NK-92 treated with Interleukin-12 subunit alpha and Interleukin-12 subunit beta, amount 100 ng/mL, for 24 hours (cell line): ENCODE data around the gene C3orf62.

Experiments
- DNase-seq: peaks from one replicate; lab custom pipeline; 2025; lab: John Stamatoyannopoulos, UW

Gene C3orf62

DNA sequence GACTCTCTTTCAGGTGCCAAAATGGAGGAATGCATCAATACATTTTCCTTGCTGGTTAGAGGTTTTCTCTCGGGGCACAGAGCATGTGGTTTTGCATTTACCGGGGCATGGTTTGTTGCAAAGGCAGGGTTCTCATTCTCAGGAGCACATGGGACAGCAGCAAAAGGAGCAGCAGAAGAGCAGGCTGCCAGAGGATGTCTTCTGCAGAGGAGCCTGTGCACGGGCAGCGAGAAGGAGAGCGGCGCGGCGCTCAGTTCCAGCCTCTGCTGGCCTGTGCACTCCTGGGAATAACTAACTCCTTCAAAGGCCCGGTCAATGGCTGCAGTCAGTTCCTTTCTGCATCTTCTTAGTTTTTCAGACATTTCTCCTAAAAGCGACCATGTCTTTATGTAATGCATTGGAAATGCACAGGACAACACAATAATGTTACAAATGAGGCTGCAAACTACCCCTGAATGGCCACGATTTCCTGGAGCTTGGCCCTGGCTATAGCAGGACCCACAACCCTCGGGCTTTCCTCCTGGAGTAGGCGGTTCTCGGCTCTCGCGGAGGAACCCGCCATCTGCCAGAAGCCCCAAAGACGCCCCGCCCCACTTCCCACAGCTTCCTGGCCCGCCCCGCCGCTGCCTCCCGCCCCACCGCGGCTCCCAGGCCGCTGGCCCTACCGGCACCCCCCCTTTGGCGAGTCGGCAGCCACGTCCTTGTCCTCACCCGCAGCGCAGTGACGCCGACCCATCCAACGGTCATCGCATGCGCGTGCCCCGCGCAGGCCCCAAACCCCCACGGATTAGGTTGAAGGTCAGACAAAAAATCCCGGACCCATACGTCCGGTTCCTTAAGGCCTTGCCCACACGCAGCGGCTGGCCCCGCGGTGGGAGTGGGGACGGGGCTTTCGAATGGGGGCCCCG lies at the start of gene C3orf62:
TSS of gene C3orf62 (minus strand) at position 758 of the 908 bp plus-strand sequence. CDS start at position 398, 360 bp downstream.
- DNase-seq = no peak

DNA sequence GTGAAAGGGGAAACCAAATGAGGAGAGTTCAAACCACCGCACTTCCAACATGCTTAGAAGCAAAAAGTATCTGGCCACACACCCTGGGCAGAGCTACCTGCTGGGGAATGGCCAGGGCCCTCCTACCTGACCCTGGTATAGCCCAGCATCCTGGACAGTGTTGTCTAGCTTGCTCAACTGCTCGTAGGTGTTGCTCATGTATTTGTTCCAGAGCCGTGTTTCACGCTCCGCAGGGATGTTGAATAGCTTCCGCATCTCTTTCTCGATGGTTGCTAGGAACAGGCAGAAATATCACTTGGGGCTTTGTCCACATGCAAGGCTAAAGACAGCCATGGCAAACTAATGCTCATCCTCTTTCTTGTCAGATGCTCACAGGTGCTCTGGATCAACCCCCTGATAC lies 47.7 kb upstream of the C3orf62 start:
- DNase-seq = no peak

DNA sequence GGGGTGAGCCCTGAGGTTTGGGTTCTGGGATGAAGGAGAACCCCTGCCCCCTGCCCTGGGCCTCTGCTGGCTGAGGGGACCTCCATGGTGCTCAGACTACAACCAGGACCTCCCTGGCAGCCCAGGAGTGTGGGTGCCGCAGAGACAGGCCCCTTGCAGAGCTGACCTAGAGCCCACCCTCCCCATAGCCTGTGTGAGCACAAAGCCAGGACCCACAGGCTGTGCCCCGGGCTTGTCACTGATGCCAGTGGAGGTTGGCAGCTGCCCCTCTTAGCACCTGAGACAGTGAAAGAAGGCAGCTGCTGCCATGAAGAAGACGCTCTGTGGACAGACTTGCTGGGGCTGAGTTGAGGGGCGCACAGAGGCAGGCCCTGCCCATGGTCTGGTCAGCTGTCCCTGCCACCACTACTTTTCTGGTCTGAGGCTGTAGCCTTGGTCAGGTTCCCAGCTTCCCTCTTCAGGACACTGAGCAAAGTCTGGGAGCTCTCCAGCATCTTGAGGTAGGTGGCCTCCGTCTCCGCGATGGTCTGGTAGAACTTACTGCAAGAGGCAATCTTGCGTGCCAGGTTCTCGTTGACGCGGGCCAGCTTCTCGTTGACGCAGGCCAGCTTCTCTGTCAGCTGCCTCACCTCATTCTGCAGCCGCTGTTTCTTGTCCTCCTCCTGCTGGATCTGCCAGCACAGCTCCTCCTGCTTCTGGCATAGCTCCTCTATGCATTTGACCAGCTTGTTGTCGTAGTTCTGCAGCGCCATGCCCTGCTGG lies 39.8 kb upstream of the C3orf62 start:
- DNase-seq = no peak

DNA sequence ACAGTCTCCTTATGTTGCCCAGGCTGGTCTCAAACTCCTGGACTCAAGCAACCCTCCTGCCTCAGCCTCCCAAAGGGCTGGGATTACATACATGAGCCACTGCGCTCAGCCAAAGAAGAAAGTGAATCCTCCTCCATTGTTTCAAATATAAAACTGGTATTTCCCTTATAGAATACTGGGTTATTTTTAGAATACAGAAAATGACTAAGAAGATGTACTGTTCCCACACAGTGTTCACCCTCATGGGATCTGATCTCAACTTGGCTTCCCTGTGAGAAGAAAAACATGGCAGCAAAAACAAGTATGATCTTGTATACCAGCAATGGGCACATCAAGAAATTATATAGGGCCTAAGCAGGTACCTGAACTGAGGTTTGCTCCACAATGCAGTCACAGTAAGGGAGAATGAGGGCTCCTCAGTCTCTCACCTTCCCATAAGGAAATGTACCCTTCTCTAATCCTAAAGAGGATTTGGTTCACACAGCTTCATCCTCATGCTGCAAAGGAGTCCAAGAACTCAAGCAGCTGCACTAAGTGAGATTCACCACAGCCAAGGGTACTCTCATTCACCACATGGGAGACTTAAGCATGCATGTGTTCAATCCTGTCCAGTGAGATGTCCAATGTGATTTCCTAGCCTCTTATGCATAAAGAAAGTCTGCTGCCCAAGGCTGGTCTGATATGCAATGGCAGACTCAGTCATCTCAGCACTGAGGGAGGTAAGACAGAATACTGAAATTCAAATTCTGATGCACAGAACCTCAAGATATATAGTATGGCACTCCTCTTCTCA lies 37.1 kb upstream of the C3orf62 start:
- DNase-seq = no peak

DNA sequence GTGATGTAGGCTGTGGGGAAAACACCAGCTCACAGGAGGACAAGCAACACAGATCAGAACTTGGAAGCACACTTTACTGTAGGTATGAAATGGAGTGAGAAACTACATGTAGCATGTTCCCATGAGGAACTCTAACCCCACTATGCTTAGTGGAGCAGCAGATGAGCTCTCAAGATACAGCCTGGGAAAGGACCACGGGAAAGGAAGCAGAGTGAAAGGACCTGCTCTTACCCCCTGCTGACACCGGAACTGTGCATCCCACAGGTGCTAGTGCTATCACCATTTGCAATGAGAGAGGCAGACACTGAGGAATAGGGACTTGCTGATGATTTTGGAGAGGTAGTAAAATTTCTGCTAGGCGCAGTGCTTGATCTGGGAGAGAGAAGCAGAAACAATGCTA lies 34.3 kb upstream of the C3orf62 start:
- DNase-seq = no peak

DNA sequence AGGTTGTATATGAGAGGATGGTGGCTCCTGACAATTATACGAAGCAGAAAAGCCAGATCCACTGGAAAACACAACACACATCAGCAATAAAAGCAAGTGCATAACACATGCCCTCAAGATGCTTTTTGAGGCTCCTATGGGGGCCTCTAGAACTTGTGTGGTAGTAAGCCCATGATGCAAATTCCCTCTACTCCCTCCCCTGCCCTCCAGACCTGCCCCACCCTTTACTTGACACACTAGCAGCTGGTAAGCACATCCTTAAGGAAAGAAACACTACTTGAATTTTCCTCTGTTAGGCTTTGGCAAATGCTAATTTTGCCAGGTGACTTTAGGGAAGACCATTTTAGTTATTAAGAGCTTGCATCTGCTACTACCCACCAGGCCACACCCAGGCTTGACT lies 33.6 kb upstream of the C3orf62 start:
- DNase-seq = no peak

DNA sequence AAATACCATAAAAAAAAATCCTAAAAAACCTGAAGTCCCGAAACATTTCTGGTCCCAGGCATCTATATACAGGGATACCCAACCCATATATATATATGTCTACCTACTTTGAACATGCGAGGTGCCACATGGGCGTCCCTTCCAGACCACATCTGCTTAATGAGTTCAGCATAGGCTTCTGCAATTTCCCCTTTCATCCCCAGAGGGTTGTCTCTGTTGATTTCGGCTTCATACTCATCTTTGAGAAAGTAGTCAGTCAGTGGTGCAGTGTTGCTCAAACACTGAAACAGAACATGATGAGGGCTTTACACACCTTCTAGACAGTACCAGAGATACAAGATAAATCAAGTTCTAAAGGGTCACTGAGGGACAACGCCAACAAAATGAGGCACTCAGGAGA lies 28.6 kb upstream of the C3orf62 start:
- DNase-seq = no peak

DNA sequence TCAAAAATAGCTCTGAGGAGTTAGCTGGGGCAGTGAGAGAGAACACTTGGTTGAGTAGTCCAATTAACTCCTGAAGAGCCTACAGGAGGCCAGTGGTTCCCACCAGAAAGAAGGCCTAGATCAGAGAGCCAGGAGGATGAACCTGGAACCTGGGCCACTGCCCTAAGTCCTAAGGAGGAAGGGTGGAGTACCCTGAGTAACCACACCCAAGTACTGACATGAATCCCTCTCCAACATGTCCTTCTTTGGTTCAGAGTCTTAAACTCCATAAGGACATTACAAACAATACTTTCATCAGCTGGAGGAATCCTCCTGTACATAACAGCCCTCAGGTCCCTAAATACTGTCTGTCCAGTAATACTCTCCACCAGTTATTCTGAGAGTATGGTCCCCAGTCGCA lies 25.6 kb upstream of the C3orf62 start:
- DNase-seq = no peak

DNA sequence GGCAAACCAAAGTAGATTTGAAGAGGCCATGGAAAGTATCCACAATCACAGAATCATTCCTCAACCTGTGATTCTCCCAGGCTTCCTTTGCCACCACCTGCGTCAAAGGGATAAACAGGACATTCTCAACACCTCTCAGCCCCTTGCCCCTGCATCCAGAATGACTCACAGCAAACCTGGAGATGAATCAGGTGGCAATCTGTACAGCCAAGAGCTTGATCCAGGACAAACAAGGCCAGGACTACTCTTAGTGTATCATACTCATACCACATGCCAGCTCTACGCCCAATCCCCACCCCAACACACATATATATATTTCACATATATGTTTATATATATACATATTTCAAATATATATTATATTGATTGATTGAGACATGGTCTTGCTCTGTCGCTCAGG lies 23.6 kb upstream of the C3orf62 start:
- no peak for DNase-seq

DNA sequence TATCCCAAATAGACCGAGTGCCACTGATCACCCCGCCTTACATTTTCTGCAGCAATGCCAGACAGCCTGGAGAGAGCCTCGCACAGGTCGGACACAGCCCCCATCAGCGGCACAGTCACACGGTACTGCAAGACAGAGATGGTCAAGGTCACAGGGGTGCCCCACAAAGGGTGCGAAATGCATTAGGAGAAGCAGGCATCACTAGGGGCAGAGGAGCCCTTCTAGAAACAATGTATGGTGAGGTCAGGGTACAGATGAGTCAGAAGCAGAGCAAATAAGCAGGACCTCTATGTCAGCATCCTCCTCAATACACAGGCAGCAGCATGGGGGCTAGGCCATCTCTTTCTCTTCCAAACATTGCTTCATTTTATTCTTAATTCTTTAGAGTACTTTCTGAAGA lies 21.5 kb upstream of the C3orf62 start:
- DNase-seq = no peak

DNA sequence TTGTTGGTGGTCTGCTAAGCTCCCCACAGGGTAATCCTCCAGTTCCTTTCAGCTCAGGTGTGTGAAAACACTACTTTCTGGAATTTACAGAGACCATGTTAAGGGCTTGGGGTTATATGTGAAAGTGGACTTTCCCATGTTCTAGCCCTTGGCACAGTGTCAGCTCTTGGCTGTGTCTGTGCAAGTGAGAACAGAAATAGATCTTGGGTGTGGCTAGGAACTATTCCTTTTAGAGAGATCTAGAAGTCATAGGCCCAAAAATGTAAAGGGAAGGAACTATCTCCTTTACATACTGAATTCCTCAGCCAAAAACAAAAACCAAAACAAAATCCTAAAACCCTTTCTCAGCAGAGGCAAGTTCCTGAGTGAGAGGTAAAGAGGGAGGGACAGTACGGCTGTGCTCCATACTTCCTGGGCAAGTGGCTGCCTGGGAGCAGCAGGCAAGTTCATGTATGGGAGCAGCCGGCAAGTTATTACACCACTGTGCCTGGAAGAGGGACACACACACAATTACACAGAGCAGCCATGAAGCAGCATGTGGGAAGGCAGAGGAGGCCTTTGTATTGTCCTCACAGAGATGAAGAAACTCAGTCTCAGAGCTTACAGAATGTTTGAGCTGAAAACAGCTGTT lies 19.9 kb upstream of the C3orf62 start:
- DNase-seq = no peak

DNA sequence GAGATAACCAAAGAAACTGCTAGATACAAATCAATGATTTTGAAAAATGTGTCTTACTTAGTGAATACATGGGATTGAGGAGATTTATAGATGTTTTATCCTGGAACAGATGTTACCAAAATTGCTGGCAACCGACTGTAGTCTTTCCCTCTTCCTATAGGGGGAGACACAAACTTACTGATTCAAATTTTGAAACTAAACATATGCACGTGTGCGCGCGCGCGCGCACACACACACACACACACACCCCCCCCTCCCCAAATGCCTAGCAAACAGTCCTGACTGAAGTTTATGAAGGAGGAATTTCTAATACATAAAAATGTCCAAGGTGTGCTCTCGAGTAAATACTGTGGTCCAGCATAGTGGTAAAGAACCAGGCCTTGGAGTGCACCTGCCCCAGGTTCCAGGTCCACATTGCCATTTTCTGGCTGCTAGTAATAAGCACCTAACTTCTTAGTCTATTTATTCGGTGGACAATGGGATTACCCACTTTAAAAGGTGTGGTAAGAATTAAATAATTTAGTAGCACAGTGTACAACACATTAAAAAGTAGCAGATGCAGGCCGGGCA lies 18.5 kb upstream of the C3orf62 start:
- DNase-seq = no peak

DNA sequence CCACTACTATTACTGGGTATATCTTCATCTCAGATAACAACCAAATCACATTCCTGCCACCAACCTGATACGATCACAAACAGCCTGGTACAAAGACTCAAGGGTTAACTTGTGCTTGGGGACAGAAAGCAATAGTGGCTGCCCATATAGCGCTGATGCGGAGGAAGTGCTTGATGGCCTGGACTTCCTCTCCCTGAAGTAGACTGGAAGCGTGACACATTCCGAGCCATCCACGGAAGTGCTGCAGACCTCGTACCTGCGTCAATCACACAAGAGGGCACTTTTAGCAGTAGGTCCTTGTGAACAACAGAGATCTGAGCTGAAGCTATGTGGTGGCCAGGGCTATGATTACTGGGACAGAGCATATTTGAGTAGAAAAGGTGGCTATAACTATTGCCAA lies 17.3 kb upstream of the C3orf62 start:
- DNase-seq = no peak

DNA sequence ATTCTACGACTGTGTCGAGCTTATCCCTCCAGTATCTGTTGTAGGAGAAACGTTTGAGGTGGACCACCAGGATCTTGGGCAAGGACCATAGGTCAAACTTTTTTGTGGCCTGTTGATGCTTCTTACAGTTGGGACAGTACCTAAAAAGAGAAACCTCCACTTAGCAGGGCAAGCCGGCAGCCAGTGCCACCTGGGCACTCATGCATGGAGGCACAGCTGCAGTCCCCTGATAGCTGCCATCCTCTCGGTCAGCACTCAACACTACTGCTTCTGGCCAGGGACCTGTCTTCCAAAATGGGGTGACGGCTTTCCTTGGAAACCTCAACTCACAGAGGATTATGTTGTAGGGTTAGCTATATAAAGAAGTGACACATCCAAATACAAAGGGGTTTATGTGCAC lies 7.0 kb upstream of the C3orf62 start:
- DNase-seq = no peak

DNA sequence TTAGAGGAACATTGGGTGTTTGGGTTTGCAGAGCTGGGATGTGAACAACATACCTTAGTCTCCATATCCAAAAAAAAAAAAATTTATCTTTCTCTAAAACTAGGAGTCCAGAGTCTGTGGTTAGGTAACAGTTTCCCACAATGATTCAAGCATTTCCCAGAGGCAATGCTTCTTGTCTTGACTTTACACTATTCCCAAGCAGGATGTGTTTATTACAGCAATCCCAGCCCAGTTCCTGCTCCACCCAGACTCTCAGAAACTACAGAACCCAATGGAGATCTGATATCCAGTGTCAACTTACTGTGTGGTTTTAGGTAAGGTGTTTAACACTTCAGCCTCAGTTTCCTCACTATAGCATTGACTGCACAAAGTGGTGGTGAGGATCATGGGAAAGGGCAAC lies 2.3 kb upstream of the C3orf62 start:
- DNase-seq = no peak

DNA sequence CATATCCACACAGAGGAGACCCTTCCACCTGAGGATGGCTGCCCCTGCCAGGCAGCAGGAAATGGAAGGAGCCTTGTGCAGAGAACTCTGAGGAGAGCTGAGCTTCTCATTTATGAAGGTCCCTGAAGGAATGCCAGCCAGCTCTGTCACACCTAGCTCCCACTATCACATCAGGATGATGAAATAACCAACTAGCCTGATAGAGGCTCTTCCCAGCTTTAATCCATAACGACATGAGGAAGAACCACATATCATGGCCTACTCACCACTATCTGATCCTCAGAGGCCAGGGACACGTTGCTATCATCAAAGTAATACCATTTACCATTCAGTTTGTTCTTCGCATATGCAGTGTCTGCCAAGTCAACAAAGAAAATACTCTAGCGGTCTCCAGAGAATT lies 1.5 kb upstream of the C3orf62 start:
- DNase-seq = no peak

DNA sequence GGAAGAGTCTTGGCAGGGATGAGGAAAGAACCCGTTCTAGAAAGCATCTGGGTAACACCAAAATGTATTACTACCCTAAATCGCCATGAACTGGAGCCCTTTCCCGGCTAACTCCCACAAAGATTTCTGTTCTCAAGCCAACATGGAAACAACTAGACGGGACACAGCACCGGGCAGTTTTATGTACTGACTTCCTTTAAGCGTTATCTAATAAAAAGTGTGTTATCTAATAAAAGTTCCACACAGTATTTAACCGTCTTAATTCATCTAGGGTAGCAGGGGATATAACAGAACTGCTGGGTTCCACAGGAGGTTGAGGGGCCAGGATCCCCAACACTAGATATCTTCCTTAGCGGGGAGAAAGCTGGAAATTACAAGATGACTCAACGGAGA lies 347 bp upstream of the C3orf62 start:
- no peak for DNase-seq

DNA sequence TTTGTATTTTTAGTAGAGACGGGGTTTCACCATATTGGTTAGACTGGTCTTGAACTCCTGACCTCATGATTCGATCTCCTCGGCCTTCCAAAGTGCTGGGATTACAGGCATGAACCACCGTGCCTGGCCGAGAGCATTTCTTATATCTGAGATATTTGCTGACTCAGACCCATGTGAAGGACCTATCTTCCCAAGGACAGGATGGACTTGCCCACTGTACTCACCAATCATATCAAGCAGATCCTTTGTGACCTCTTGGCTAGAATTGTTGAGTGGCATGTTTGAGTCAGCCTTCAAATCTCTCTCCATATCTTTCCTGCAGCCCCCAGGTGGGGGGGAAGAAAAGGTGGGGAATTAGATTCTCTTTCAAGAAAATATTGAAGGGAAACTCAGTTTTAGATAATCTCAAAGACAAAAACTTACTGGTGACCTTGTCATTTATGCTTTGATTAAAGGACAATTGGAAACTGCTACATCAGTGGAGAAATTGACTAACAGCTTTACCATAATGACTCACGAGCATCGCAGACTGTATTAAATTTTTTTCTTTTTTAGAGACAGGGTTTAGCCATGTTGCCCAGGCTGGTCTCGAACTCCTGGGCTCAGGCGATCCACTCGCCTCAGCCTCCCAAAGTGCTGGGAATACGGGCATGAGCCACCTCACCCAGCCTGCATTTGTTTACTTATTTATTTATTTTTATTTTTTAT lies 3.1 kb downstream of the C3orf62 start:
- DNase-seq = no peak

DNA sequence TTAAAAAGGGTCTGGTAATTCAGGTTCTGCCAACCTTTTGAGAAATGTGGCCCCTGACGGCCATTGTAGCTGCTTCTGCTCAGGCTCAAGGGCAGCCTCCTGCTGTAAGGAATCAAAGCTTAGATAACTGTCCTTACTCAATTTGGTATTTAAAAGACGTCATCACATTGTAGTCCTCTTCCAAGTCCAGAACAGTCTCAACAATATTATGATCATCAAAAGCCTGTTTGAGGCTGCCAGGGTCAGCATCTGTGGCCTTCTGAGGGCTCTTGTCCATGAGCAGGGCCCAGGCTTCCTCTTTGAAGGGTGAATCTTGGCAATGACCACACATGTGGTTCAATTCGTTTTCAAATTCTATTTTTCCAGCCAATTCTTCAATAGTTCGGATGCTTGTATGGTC lies 6.0 kb downstream of the C3orf62 start:
- no peak for DNase-seq

DNA sequence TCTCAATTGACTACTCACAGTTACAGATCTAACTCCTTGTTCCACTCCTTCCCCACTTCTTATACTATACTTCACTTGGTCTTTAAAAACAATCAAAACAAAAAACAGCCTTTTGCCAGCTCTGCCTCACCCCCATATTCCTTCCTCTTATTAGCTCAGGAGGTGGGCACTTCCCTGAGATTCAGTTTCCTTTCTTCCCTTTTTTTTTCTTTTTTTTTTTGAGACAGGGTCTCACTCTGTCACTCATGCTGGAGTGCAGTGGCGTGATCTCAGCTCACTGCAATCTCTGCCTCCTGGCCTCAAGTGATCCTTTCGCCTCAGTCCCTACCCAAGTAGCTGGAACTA lies 6.9 kb downstream of the C3orf62 start:
- no peak for DNase-seq

DNA sequence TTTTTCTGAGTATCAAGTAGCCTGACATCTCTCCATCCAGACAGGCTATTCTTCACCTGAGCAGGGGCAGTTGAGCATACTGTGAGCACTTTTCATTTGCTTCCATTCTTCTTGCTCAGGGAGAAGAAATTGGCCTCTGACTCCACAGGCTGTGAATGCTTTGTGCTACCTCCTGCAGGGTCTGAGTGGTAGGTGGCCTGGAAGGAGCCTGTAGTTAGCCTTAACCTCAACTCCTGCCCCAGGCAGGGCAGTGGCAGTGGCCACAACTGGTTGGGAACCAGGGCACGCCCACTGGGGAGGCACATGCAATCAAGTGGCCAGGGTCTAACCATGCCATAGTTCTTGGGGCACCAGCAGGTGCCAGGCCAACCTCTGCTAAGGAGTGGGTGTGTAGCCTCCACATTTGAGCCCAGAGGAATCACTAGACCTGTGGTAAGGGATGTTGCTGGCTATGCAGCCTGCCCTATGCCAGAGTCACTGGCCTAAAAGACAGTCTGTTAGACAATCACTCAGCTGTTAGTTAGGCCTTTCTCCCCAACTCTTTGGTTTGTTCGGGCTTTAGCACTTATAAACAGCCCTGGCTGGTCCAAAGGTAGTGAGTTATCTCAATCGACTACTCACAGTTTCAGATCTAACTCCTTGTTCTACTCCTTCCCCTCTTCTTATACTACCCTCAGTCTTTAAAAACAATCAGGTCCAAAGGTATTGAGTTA lies 7.4 kb downstream of the C3orf62 start:
- no peak for DNase-seq
